ENCODE data around the gene ENTPD6.

ENTPD6 gene

GRCh38 chr20:25220021-25220730, 24.7 kb downstream of the ENTPD6 start:
- peak; percentile 28 for TF ChIP-seq CTCF (IDR thresholded peaks at IDR 0.05; ENCODE audit: insufficient read depth, missing control alignments)
- FAIRE-seq: no peak

GRCh38 chr20:25220810-25221591, 25.5 kb downstream of the ENTPD6 start:
- DNase-seq (ENCODE audit: insufficient read length, low spot score) (no peak), FAIRE-seq (no peak)
- TF ChIP-seq CTCF (IDR thresholded peaks at IDR 0.05; ENCODE audit: insufficient read depth, missing control alignments): no peak

More at GRCh38 chr20:25220021-25220730, 24.7 kb downstream of the ENTPD6 start:
- no peak for DNase-seq (ENCODE audit: insufficient read length, low spot score)

- TF ChIP-seq CTCF (IDR thresholded peaks at IDR 0.05; ENCODE audit: insufficient read depth, missing control alignments): no peak
- DNase-seq (ENCODE audit: insufficient read length, low spot score): no peak
- no peak for FAIRE-seq
Measured at GRCh38 chr20:25221592-25222460, 26.3 kb downstream of the ENTPD6 start.

- FAIRE-seq (no peak), DNase-seq (ENCODE audit: insufficient read length, low spot score) (no peak)
- no peak for TF ChIP-seq CTCF (IDR thresholded peaks at IDR 0.05; ENCODE audit: insufficient read depth, missing control alignments)
Measured at GRCh38 chr20:25222461-25223178, 27.1 kb downstream of the ENTPD6 start.

GRCh38 chr20:25223179-25223661, 27.7 kb downstream of the ENTPD6 start:
- no peak for DNase-seq (ENCODE audit: insufficient read length, low spot score)
- no peak for TF ChIP-seq CTCF (IDR thresholded peaks at IDR 0.05; ENCODE audit: insufficient read depth, missing control alignments)

More at GRCh38 chr20:25223179-25223661, 27.7 kb downstream of the ENTPD6 start:
- no peak for FAIRE-seq
